Activated T-helper 1 cell treated with Interleukin-2 at 50 U/mL for 16 hours (primary cell): Measurements from ENCODE around the gene ACTL6B.
"Not testable (repeated sequence)": the region's sequence is repeated elsewhere in the genome, so short reads cannot be mapped to it uniquely, and the experiment has no call there.

ENCODE experiments used
- DNase-seq: peaks from one replicate; pipeline ENCODE4 v3.0.0-alpha.2; 2020; ENCODE audit warnings: low read depth

ACTL6B gene

DNA sequence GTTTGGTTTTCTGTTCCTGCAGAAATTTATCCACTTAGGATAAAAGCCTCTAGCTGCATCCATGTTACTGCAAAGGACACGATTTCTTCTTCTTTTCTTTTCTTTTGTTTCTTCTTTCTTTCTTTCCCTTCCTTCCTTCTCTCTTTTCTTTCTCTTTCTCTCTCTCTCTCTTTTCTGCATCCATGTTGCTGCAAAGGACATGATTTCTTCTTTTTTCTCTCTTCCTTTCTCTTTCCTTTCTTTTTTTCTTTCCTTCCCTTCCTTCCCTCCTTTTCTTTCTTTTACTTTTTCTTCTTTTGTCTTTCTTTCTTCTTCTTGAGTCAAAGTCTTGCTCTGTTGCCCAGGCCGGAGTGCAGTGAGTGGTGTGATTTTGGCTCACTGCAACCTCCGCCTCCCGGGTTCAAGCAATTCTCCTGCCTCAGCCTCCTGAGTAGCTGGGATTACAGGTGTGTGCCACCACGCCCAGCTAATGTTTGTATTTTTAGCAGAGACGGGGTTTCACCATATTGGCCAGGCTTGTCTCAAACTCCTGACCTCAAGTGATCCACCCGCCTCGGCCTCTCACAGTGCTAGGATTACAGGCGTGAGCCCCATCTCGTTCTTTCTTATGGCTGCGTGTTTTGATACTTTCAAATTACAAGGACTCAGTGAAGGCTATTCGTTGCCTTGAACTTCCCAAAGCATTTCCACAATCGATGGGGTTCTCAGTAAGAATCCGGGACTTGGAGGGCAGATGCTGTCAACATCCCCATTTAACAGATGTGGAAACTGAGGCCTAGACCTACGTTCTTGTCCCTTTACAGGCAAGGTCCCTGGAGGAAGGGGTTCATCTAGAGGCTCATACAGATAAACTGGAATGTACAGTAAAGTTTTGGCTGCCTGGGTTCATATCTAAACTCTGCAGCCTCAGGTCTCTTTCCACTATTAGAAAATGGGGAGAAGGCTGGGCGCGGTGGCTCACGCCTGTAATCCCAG is 15.4 kb upstream of the ACTL6B start:
- no peak for DNase-seq

DNA sequence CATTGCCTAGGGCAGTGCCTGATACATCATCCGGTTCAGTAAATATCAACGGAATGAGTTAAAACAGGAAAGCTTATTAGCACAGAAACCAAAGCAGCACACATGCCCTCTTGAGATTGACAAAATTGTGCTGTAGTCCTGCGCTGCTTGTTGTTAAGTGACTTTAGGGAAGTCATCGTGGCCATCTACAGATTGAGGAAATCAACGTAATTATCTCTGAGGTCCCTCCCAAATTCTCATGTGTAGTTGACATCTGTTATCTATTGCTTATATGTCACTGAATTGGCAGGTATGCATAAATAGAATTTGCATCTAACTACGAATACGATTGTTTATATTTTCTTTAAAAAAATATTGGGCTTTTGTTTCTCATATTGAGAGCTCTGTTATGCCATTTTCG is 13.8 kb upstream of the ACTL6B start:
- no peak for DNase-seq

DNA sequence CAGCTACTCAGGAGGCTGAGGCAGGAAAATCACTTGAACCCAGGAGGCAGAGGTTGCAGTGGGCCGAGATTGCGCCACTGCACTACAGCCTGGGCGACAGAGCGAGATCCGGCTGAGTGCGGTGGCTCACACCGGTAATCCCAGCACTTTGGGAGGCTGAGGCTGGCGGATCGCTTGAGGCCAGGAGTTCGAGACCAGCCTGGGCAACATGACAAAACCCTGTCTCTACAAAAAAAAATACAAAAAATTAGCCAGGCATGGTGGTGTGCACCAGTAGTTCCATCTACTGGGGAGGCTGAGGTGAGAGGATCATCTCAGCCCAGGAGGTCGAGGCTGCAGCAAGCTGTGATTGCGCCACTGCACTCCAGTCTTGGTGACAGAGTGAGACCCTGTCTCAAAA is 12.9 kb upstream of the ACTL6B start:
- DNase-seq, result not testable (repeated sequence)

DNA sequence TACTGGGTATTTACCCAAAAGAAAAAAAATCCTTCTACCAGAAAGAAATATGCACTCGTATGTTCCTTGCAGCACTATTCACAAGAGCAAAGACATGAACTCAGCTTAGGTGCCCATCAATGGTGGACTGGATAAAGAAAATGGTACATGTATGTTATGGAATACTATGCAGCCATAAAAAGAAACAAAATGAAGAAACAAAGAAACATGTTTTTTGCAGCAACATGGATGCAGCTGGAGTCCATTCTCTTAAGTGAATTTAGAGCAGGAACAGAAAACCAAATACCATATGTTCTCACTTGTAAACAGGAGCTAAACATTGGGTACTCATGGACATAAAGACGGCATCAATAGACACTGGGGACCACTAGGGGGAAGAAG is 11.8 kb upstream of the ACTL6B start:
- DNase-seq, result no peak

DNA sequence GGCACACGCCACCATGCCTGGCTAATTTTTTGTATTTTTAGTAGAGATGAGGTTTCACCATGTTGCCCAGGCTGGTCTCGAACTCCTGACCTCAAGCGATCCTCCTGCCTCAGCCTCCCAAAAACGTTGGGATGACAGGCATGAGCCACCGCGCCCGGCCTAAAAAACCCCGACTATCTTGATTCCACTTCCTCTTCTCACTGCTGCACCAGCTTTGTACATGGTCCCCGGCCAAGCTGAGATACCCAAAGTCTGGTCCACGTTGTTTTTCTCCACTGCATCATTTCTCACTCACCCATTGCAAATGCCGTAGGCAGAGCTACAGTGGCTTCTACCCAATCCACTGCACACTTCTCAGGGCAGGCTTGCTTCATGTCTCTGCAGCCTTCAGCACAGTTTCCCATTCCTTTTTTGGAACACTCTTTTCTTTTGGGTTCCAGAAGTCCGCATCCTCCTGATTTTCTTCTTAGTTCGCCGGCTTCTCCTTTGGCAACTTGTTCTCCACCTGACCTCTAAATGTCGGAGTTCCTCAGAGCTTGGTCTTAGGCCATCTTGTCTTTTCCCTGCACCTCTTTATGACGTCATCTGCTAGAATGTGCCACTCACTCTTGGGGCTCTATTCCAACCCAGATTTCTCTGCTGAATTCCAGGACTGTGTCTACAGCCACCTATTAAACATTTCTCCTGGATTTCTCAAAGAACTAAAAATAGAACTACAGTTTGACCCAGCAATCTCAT is 11.3 kb upstream of the ACTL6B start:
- DNase-seq, result no peak

DNA sequence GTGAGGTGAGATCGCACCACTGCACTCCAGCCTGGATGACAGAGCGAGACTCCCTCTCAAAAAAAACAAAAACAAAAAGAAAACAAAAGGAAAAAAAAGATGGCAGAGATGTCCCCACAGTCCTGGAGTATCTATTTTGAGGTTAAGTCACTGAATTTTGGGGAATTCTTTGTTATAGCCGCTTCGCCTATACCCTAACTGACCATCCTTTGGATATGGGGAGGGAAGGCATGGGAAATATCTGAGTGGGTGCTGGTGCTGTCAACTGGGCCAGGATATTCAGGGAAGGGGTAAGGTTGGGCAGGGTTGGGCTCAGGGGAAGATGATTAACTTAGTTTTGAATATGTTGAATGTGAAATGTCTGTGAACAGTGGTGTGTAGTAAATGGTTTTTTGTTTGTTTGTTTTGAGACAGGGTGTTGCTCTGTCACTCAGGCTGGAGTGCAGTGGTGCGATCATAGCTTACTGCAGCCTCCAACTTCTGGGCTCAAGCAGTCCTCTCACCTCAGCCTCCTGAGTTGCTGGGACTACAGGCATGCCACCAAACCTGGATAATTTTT is 9.0 kb upstream of the ACTL6B start:
- no peak for DNase-seq

DNA sequence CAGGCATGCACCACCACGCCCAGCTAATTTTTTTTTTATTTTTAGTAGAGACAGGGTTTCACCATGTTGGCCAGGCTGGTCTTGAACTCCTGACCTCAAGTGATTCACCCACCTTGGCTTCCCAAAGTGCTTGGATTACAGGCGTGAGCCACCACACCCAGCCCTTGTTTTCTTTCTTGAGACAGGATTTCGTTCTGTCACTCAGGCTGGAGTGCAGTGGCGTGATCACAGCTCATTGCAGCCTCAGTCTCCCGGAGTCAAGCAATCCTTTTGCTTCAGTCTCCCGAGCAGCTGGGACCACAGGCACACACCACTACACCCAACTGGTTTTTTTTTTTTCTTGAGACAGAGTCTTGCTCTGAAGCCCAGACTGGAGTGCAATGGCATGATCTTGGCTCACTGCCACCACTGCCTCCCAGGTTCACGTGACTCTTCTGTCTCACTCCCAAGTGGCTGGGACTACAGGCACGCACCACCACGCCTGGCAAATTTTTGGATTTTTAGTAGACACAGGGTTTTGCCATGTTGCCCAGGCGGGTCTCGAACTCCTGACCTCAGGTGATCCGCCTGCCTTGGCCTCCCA is 6.0 kb upstream of the ACTL6B start:
- not testable (repeated sequence) for DNase-seq

DNA sequence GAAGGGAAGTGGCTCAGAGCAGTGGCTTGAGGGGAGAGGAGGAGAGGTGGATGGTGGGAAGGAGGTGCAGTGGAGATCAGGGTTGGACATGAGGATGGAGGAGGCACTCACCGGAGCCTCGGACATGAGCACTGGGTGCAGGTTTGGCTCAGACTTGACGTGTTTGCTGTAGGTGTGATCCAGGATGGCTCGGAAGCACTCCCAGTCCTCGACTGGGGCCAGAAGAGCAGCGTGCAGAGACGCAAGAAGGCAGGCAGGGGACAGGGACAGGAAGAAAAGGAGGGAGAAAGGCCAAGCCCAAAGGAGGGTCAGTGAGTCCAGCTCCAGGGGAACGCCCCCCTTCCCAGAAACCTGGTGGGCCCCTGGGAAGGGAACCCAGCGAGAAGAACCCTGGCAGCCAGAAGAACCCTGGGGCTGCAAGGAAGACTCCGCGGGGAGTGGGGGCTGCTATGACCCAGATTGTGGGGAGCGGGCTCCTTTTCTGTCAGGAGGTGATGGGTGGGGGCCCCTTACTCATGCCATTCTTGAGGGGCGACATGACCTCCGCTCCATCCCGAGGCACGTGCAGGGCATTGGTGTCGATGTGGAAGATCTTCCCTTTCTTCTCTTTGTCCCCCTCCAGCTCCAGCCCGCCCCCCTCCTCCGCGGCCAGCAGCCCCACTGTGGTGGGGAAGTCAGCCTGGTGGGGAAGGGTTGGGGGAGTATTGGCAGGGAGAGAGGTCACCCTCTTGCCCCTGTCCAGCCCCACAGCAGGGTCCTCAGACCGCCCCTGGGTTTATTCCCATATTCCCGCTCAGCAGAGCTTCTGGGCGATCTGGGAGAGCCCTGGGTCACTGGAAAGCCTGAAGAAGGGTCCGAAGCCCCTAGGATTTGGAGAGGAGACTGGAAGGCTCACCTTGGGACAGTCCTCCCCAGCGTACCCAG is 1.1 kb downstream of the ACTL6B start:
- no peak for DNase-seq

DNA sequence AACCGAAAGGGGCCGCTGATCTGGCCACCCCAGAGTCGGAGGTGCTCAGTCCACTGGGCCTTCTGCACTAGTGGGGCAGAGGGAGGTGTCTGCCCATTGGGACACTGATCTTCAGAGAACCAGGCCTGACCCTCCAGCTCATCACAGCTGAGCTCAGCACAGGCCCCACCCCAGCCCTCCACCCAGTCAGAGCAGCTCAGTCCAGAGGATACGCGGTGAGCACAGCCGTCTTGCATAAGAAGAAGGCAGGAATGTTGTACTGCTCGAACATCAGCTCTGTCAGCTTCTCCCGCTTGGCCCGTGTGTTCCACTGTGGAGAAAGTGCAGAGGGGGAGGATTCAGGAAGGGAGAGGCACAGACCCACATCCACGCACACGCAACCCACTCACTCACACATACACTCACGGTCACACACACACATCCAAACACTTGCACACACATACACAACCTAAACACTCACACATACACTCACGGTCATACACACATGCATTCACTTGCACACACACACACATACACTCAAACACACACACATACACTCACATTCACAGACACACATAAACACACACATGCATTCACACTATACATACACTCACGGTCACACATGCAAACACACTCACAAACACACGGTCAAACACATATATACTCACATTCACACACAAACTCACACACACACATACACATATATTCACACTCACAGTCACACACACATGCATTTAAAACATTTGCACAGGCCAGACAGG is 6.3 kb downstream of the ACTL6B start:
- DNase-seq, result no peak

DNA sequence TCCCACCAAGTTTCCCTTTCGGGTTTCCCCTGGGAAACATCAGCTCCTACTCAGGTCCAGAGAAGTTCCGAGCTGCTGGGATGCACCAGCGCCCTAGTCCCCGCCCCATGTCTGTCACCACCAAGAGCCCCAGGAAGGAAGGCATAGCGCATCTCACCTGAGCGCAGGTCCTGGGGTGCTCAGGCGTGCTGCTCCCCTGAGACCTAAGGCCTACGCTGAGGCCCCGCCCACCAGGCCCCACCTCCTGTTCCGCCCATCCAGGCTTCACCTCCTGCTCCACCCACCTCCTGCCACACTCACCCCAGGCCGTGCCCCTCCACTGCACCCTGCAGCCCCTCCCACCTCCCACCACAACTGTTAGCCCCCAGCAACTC is 13.7 kb downstream of the ACTL6B start:
- DNase-seq, result no peak

DNA sequence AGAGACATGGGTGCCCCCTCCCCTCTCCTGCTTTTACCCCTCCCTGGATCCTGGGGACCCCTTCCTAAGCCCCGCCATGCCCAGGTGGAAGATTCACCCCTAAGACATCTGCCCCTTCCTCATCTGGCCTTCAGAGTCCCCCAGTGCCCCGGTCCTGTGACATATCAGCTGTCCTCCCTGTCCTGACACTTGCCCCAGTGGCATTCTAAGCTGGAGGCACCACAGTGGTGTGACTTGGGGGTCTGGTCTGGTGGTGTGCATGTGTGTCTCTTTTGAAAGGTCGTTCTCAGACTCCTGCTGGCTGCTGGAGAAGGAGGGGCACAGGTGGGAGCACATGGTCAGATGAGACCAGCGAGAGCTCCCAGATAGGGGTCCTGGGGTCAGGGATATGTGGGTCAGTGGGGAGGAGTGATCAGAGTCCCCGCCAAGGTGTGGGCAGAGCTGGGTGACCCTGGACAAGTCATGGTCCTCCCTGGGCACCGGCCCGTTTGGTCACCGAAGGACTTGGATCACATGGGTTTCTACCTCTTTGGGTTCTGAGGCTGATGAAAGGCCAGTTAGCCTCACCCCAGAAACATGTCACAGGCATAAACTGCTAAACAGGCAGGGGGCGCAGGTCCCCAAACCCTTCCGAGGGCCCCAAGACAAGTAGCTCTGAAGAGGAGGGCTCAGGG is 14.3 kb downstream of the ACTL6B start:
- DNase-seq, result no peak

DNA sequence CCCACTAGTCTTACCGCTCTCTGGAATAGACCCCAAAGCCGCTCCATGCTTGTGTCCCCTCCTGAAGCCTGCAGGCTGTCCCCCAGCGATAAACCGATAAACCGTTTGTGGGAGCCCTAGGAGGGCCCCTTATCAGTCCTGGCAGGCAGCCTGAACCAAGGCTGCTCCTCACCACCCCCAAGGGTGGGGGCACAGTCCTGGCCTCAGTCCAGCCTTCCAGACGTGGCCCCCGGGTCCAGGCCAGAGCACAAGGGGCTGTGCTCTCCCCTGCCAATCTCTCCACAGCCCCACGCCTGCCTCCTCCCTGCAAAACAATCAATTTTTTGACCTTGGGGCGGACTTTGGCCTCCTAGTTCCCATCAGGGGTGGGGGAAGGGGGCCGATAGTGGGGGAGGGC is 14.8 kb downstream of the ACTL6B start, which contains the start of gene TFR2:
TFR2 (minus strand) TSS at position 90 of the 397 bp plus-strand sequence; CDS start at position 47, 43 bp downstream.
- DNase-seq, result no peak

DNA sequence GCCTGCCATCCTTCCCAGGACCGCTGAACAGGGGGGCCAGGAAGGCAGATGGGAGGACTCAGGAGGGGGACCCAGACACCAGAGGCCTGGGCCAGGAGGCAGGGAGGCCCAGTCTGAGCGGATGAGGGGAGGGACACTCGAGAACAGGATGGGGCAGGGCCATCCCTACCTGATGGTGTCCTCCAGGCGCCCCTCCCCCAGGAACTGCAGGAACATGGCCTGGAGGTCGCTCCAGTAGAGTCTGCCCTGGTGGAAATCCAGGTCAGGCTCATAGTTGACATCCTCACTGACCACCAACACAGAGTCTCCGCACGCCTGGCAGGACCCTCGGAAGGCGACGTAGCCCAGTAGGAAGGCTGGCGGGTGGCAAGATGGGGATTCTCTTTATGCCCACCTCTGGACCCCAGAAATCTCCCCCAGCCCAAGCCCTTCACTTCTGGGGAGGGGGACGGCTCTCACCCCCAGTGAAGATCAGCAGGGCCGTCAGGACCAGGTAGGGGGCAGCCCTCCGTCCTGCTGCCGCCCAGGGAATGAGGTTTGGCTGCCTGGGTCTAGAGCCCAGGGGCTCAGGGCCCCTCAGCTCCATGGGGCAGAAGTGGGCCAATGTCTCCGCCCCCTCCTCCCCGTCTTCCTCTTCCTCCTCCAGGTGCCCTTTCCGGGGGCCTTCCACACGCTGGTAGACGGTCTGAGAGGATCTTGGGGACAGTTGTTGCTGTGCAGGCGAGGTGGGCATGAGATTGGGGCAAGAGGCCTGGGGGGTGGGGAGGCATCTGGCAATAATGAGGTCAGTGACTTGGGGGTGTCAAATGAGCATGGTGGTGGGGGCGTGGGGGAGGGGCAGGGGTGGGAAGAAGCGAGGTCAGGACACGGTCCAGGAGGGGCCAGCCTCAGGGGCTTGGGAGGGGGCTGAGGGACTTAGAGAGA is 15.5 kb downstream of the ACTL6B start:
- DNase-seq, result no peak

DNA sequence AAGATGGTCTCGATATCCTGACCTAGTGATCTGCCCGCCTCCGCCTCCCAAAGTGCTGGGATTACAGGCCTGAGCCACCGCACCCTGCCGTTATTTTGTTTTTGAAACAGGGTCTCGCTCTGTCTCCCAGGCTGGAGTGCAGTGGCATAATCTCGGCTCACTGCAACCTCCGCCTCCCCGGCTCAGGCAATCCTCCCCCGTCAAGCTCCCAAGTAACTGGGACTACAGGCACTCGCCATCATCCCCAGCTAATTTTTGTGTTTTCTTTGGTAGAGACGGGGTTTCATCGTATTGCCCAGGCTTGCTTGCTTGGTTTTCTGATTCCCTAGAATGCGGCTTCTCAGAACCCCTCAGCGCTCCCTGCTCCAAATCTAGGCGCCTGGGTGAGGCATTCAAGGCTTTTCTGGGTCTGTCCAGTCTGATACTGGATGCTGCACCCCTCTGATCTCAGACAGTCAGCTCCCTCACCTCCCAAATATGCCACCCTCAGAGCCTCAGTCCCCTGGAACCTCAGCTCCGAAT is 16.2 kb downstream of the ACTL6B start:
- DNase-seq, result no peak

DNA sequence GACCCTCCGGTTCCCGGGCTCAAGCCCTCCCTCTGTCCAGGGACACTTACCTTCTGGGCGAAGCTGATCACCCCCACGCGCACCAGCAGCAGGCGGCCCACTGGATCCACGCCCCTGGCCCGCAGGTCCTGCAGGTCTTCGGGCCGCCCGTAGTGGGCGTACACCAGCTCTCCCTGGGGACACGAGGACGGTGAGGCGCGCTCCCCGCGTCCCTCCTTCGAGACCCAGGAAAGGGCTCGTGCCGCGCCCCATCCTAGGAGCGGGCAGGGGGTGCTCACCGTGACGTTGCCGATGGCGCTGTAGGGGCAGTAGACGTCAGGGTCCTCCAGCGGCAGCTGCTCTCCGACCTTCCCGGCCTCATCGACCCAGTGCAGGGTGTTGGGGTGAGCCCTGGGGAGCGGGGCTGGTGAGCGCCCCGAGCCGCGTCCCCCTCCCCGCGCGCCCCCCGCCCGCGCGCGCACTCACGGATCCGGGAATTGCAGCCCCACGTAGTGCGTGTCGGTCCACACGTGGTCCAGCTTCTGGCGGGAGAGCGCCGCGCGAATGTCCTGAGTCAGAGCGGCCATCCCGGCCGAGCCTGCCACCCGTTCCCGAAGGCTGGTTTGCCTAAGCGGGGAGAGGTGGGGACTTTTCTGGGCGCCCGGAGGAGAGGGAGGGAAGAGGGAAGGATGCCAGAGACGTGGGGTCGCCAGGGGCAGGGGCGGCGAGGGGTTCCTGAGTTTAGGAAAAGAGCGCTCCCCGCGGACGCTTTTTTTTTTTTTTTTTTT is 23.1 kb downstream of the ACTL6B start:
- peak; percentile 43 for DNase-seq

DNA sequence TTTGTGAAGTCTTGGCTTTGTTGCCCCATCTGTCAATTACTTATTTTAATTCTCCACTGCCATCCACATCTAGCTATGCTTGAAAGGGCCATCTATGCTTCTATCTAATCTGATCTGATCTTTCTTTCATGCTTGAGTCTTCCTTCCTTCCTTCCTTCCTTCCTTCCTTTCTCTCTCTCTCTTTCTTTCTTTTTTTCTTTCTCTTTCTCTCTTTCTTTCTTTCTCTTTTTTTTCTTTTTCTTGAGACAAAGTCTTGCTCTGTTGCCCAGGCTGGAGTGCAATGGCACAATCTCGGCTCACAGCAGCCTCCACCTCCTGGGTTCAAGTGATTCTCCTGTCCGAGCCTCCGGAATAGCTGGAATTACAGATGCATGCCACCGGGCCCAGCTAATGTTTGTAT is 26.2 kb downstream of the ACTL6B start:
- DNase-seq, result no peak

DNA sequence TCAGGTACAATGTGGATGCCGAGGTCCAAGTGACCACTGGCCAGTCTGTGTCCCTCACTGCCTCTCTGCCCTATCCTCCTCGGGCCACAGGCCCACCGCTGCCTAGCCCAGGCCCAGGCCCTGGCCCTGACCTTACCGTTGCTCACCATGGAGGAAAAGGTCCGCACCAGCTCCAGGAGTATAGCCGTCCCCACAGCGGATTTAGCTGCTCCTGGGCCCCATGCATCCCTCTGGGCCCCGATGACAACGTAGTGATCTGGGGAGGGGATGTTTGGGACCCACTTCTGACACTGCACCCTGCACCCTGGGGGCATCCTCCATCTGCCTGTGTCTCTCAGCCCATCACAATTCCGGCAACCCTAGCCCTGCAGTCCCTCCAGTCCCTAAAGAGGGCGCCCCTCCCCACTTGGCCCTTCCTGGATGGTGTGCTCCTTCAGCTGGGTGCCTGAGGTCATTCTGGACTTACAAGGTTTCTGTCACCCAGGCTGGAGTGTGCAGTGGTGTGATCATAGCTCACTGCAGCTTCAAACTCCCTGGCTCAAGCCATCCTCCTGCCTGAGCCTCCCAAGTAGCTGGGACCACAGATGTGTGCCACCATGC is 27.0 kb downstream of the ACTL6B start:
- no peak for DNase-seq

DNA sequence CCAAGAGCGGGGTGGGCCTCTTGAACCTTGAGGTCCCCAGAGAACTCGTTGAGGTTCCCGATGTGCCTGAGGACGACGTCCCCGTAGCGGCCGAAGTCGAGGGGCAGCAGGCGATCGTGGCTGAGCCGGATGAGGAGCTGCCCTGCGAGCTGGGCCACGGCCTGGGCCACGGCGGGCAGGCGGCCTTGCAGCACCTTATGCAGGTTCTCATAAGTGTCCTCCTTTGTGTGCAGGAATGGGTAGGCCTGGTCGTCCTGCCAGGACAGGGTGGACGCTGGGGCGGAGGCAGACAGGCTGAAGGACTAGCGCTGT is 29.1 kb downstream of the ACTL6B start:
- DNase-seq, result no peak
